ENCODE data around the gene CXCL14.
"Not testable (repeated sequence)": the region's sequence is repeated elsewhere in the genome, so short reads cannot be mapped to it uniquely, and the experiment has no call there.

The CXCL14 gene

GRCh38 chr5:135535420-135535819 lies 43.4 kb downstream of the CXCL14 start:
- TF ChIP-seq CTCF (IDR thresholded peaks at IDR 0.05; ENCODE audit: control insufficient read depth, extremely low read depth, insufficient read depth): no peak
- no peak overlapping the region for H3K4me3 ChIP-seq (ENCODE audit: low read depth, low read length)
- no peak for DNase-seq (ENCODE audit: low read depth)

- DNase-seq (ENCODE audit: low read depth): no peak
- no peak overlapping the region for H3K4me3 ChIP-seq (ENCODE audit: low read depth, low read length)
- TF ChIP-seq CTCF (IDR thresholded peaks at IDR 0.05; ENCODE audit: control insufficient read depth, extremely low read depth, insufficient read depth): no peak
Observed at GRCh38 chr5:135534609-135535419, 44.0 kb downstream of the CXCL14 start.

- no peak for DNase-seq (ENCODE audit: low read depth)
- no peak overlapping the region for H3K4me3 ChIP-seq (ENCODE audit: low read depth, low read length)
- no peak for TF ChIP-seq CTCF (IDR thresholded peaks at IDR 0.05; ENCODE audit: control insufficient read depth, extremely low read depth, insufficient read depth)
Observed at GRCh38 chr5:135533794-135534193, 45.0 kb downstream of the CXCL14 start.

- no peak for TF ChIP-seq CTCF (IDR thresholded peaks at IDR 0.05; ENCODE audit: control insufficient read depth, extremely low read depth, insufficient read depth)
- DNase-seq (ENCODE audit: low read depth): no peak
- H3K4me3 ChIP-seq (ENCODE audit: low read depth, low read length): no peak overlapping the region
Observed at GRCh38 chr5:135533334-135533733, 45.5 kb downstream of the CXCL14 start.

GRCh38 chr5:135529576-135529975 lies 49.2 kb downstream of the CXCL14 start:
- not testable (repeated sequence) for DNase-seq (ENCODE audit: low read depth); H3K4me3 ChIP-seq (ENCODE audit: low read depth, low read length)

DNA sequence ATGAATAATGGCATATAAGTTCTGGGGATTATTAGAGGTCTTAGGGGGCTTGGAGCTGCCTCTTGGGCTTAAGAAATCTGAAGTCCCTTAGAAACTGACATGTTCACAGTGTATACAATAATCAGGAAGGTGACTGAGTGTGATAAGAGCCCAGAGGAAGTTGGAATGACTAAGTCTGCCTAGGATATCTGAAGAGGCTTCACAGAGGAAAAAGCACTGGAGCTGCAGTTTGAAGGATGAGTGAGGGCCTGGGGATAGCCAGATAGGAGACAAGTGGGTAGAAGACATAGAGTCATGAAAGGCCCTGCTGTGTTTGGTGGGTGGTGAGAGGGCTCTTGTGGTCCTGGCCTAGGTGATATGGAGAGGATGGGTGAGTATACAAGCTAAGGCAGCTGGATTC lies 51.9 kb downstream of the CXCL14 start:
- no peak overlapping the region for H3K4me3 ChIP-seq (ENCODE audit: low read depth, low read length)
- no peak for DNase-seq (ENCODE audit: low read depth)
- TF ChIP-seq CTCF (IDR thresholded peaks at IDR 0.05; ENCODE audit: control insufficient read depth, extremely low read depth, insufficient read depth): no peak

DNA sequence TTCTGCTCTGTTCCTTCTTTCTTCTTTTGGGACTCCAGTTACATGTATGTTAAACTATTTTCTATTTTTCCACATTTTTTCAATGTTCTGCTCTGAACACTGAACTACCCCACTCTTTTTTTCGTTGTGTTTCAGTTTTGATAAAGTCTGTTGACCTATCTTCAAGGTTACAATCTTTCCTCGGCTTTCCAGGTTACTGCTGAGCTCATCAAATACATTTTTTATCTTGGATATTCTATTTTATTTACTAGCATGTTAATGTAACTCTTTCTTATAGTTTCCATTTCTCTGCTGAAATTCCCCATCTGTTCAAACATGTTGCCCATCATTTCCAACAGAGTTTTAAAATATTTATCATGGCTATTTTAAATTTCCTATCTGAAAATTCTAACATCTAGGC lies 56.8 kb downstream of the CXCL14 start:
- H3K4me3 ChIP-seq (ENCODE audit: low read depth, low read length): no peak overlapping the region
- TF ChIP-seq CTCF (IDR thresholded peaks at IDR 0.05; ENCODE audit: control insufficient read depth, extremely low read depth, insufficient read depth): no peak
- no peak for DNase-seq (ENCODE audit: low read depth)

All from LNCaP clone FGC (cell line).